ENCODE results near the gene RERE. TPM values are rescaled to one million over a fixed set of nuclear protein-coding genes. Genes with fewer than 3 reads are reported as not detected.

The RERE gene
- total RNA-seq, 2 donors from 2014 or later = 144 to 174 TPM

GRCh38 chr1:8807004-8807403 is 10.4 kb downstream of the RERE start:
- H3K9me3 ChIP-seq = no peaks in the 10 kb centered on the region
- no peak for ATAC-seq (ENCODE audit: insufficient number of reproducible peaks, low FRiP score, low read depth)
- H3K4me3 ChIP-seq = no peak overlapping the region
- no peak for DNase-seq (ENCODE audit: low spot score)
- H3K27ac ChIP-seq = no peak overlapping the region
- no peaks in the 10 kb centered on the region for H3K27me3 ChIP-seq (replicated peaks; ENCODE audit: insufficient read depth)
- H3K4me1 ChIP-seq (ENCODE audit: control insufficient read depth in 1 of 2, low read depth in 2 of 2) = no peaks in the 10 kb centered on the region
- TF ChIP-seq CTCF (IDR thresholded peaks at IDR 0.05) = no peak
- no peaks in the 10 kb centered on the region for H3K36me3 ChIP-seq

- H3K27me3 ChIP-seq (replicated peaks; ENCODE audit: insufficient read depth) = no peaks in the 10 kb centered on the region
- DNase-seq (ENCODE audit: low spot score) (no peak), ATAC-seq (ENCODE audit: insufficient number of reproducible peaks, low FRiP score, low read depth) (no peak)
- TF ChIP-seq CTCF (IDR thresholded peaks at IDR 0.05) = no peak
- no peaks in the 10 kb centered on the region for H3K36me3 ChIP-seq
- no peak overlapping the region for H3K27ac ChIP-seq
- H3K4me3 ChIP-seq = no peak overlapping the region
- H3K9me3 ChIP-seq = no peaks in the 10 kb centered on the region
- H3K4me1 ChIP-seq (ENCODE audit: control insufficient read depth in 1 of 2, low read depth in 2 of 2) = no peaks in the 10 kb centered on the region
Observed at GRCh38 chr1:8800416-8800815, 17.0 kb downstream of the RERE start.

GRCh38 chr1:8797216-8797615 is 20.2 kb downstream of the RERE start:
- no peaks in the 10 kb centered on the region for H3K9me3 ChIP-seq
- H3K27me3 ChIP-seq (replicated peaks; ENCODE audit: insufficient read depth) = no peaks in the 10 kb centered on the region
- no peak for ATAC-seq (ENCODE audit: insufficient number of reproducible peaks, low FRiP score, low read depth)
- H3K27ac ChIP-seq = no peak overlapping the region
- DNase-seq (ENCODE audit: low spot score) = no peak
- no peak for TF ChIP-seq CTCF (IDR thresholded peaks at IDR 0.05)
- no peaks in the 10 kb centered on the region for H3K36me3 ChIP-seq
- no peak overlapping the region for H3K4me3 ChIP-seq
- H3K4me1 ChIP-seq (ENCODE audit: control insufficient read depth in 1 of 2, low read depth in 2 of 2) = no peaks in the 10 kb centered on the region

GRCh38 chr1:8796812-8797211 is 20.6 kb downstream of the RERE start:
- no peak overlapping the region for H3K27ac ChIP-seq
- no peak for ATAC-seq (ENCODE audit: insufficient number of reproducible peaks, low FRiP score, low read depth)
- DNase-seq (ENCODE audit: low spot score) = no peak
- no peaks in the 10 kb centered on the region for H3K4me1 ChIP-seq (ENCODE audit: control insufficient read depth in 1 of 2, low read depth in 2 of 2)
- no peaks in the 10 kb centered on the region for H3K36me3 ChIP-seq
- no peaks in the 10 kb centered on the region for H3K27me3 ChIP-seq (replicated peaks; ENCODE audit: insufficient read depth)
- H3K4me3 ChIP-seq = no peak overlapping the region
- H3K9me3 ChIP-seq = no peaks in the 10 kb centered on the region
- TF ChIP-seq CTCF (IDR thresholded peaks at IDR 0.05) = no peak

- no peaks in the 10 kb centered on the region for H3K9me3 ChIP-seq
- H3K4me3 ChIP-seq = no peak overlapping the region
- DNase-seq (ENCODE audit: low spot score) (no peak), ATAC-seq (ENCODE audit: insufficient number of reproducible peaks, low FRiP score, low read depth) (no peak)
- H3K27ac ChIP-seq = no peak overlapping the region
- H3K27me3 ChIP-seq (replicated peaks; ENCODE audit: insufficient read depth) = no peaks in the 10 kb centered on the region
- H3K36me3 ChIP-seq = no peaks in the 10 kb centered on the region
- H3K4me1 ChIP-seq (ENCODE audit: control insufficient read depth in 1 of 2, low read depth in 2 of 2) = peaks cover 3 to 10% of the 10 kb centered on the region in 2 donors
- TF ChIP-seq CTCF (IDR thresholded peaks at IDR 0.05) = no peak
Observed at GRCh38 chr1:8794605-8795004, 22.8 kb downstream of the RERE start.
